ENCODE measurements around the gene TXNRD2. TPM values are rescaled to one million over a fixed set of nuclear protein-coding genes. Genes with fewer than 3 reads are reported as not detected.

The TXNRD2 gene
- total RNA-seq, 1 experiment from 2014 or later = 19.7 TPM

GRCh38 chr22:19879246-19879570 is 62.4 kb downstream of the TXNRD2 start:
- no TSS peak for BruUV-seq (replicated peaks)
- no peak for DNase-seq (ENCODE audit: low read depth, low spot score)
- Histone ChIP-seq H3K27me3 (ENCODE audit: insufficient read depth, low read length) (no peaks in the 10 kb centered on the region), H3K79me2 (ENCODE audit: insufficient read depth, low read length) (no peaks in the 10 kb centered on the region), H3K4me3 (replicated peaks in 1 of 2; ENCODE audit: low read depth in 1 of 2, low read length in 2 of 2) (no peak overlapping the region), H3K4me1 (ENCODE audit: control insufficient read depth in 1 of 2, insufficient read depth in 2 of 2, low read length in 2 of 2) (peaks cover 23 to 34% of the 10 kb centered on the region in 2 experiments), H3K9me3 (ENCODE audit: control insufficient read depth in 1 of 2, insufficient read depth in 1 of 2, low read depth in 1 of 2, low read length in 2 of 2) (no peaks in the 10 kb centered on the region), H3K36me3 (ENCODE audit: control insufficient read depth in 1 of 2, insufficient read depth in 2 of 2, low read length in 2 of 2) (no peaks in the 10 kb centered on the region), H3K27ac (ENCODE audit: low read depth, low read length) (no peak overlapping the region), H3K9ac (ENCODE audit: low read length) (no peak overlapping the region), H3K9me2 (ENCODE audit: insufficient read depth) (no peaks in the 10 kb centered on the region), H4K20me1 (ENCODE audit: insufficient read depth) (no peaks in the 10 kb centered on the region), H3K4me2 (ENCODE audit: low read length) (no peak overlapping the region), H2AFZ (ENCODE audit: low read depth, low read length, poor library complexity, severe bottlenecking) (no peak overlapping the region)
- TF ChIP-seq ELF1 (IDR thresholded peaks at IDR 0.05; ENCODE audit: borderline replicate concordance, low read depth) (no peak), RAD21 (IDR thresholded peaks at IDR 0.05; ENCODE audit: low read depth) (no peak), SIN3A (IDR thresholded peaks at IDR 0.05; ENCODE audit: low read depth) (no peak), YY1 (IDR thresholded peaks at IDR 0.05; ENCODE audit: extremely low read depth, insufficient replicate concordance, low read depth, low read length) (no peak), CBX3 (IDR thresholded peaks at IDR 0.05; ENCODE audit: low read depth) (no peak), ATF3 (IDR thresholded peaks at IDR 0.05) (no peak), MAX (IDR thresholded peaks at IDR 0.05) (no peak), JUND (IDR thresholded peaks at IDR 0.05) (no peak), CTCF (IDR thresholded peaks at IDR 0.05 in 2 of 3, conservative IDR thresholded peaks at IDR 0.05 in 1 of 3; ENCODE audit: borderline replicate concordance in 1 of 3, insufficient read depth in 1 of 3, low read depth in 2 of 3, low read length in 2 of 3) (no peak)
- intact Hi-C loops (cut with micrococcal nuclease) = no loop called here
- ATAC-seq = no peak
- POLR2A ChIA-PET = no interaction called here
- CTCF ChIA-PET = no interaction called here
- RAD21 ChIA-PET (ENCODE audit: low non-redundant PET in 1 of 2, low total read pairs in 2 of 2, uncharacterized antibody in 2 of 2, unreplicated experiment in 2 of 2) = no interaction called here

Measured in HCT116 (cell line).